WI38 (cell line): Measurements from ENCODE around the gene PSPN.

ENCODE experiments used
- H3K4me3 ChIP-seq: 2 replicates; pipeline ENCODE4 v1.5.1; 2011; ENCODE audit warnings: low read depth, mild to moderate bottlenecking, control low read depth, low read length
- CTCF ChIP-seq: IDR thresholded peaks from 2 replicates; pipeline ENCODE4 v1.5.1; 2012; ENCODE audit warnings: low read depth, mild to moderate bottlenecking, control low read depth, low read length

PSPN gene

GRCh38 chr19:6383188-6383587 lies 7.5 kb upstream of the PSPN start:
- no peak overlapping the region for H3K4me3 ChIP-seq
- TF ChIP-seq CTCF, result no peak

GRCh38 chr19:6381030-6381750 lies 5.5 kb upstream of the PSPN start:
- TF ChIP-seq CTCF, result no peak
- H3K4me3 ChIP-seq, result no peak overlapping the region

- TF ChIP-seq CTCF, result no peak
- H3K4me3 ChIP-seq, result no peak overlapping the region
Observed at GRCh38 chr19:6379744-6380143, 4.0 kb upstream of the PSPN start.

- no peak overlapping the region for H3K4me3 ChIP-seq
- TF ChIP-seq CTCF, result no peak
Observed at GRCh38 chr19:6378486-6378885, 2.8 kb upstream of the PSPN start.

GRCh38 chr19:6378041-6378440 lies 2.3 kb upstream of the PSPN start:
- no peak overlapping the region for H3K4me3 ChIP-seq
- TF ChIP-seq CTCF, result no peak

GRCh38 chr19:6376512-6377190 lies 918 bp upstream of the PSPN start:
- no peak for TF ChIP-seq CTCF
- no peak overlapping the region for H3K4me3 ChIP-seq

- H3K4me3 ChIP-seq, result no peak overlapping the region
- no peak for TF ChIP-seq CTCF
Observed at GRCh38 chr19:6374711-6375410, 872 bp downstream of the PSPN start.
